B cell (primary cell): Measurements from ENCODE around the gene VAV2.

Experiments used
- EZH2 ChIP-seq: IDR thresholded peaks from 2 replicates; pipeline ENCODE4 v1.6.1; 2012; ENCODE audit warnings: borderline replicate concordance, low read depth, mild to moderate bottlenecking, moderate library complexity, low read length; ENCODE audit not compliant: insufficient read depth, poor library complexity, severe bottlenecking
- TF ChIP-seq, protein P1 (sequence below): fragments of 200-600 bp; IDR thresholded peaks from one replicate; pipeline ENCODE4 v1.8.0; 2022; ENCODE audit warnings: antibody characterized with exemption, mild to moderate bottlenecking

DNA sequence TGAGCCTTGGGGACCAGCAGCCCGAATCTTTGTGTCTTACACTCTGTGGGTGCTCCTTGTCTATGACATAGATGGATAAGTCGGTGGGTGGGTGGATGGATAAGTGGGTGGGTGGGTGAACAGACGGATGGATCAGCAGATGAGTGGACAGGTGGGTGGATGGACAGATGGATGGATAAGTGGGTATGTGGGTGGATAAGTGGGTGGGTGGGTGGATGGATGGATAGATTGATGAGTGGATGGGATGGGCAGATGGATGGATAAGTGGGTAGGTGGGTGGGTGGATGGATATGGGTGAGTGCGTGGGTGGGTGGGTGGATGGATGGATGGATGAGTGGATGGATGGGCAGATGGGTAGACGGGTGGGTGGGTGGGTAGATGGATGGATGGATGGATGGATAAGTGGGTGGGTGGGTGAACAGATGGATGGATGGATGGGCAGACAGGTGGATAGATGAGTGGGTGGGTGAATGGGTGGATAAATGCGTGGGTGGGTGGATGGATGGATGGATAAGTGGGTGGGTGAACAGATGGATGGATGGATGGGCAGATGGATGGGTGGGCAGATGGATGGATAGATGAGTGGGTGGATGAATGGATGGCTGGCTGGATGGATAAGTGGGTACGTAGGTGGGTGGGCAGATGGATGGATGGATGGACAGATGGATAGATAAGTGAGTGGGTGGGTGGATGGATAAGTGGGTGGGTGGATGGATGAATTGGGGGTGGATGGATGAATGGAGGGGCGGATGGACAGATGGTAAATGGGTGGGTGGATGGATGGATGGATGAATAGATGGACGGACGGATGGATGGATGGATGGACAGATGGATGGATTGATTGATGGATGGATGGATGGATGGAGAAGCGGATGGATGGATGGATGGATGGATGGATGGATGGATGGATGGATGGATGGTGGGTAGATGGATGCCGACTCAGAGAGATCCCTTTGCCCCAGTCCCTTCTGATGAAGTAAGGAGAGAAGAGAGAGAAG is 121.2 kb downstream of the VAV2 start:
- TF ChIP-seq EZH2 = no peak
- TF ChIP-seq, protein P1, sequence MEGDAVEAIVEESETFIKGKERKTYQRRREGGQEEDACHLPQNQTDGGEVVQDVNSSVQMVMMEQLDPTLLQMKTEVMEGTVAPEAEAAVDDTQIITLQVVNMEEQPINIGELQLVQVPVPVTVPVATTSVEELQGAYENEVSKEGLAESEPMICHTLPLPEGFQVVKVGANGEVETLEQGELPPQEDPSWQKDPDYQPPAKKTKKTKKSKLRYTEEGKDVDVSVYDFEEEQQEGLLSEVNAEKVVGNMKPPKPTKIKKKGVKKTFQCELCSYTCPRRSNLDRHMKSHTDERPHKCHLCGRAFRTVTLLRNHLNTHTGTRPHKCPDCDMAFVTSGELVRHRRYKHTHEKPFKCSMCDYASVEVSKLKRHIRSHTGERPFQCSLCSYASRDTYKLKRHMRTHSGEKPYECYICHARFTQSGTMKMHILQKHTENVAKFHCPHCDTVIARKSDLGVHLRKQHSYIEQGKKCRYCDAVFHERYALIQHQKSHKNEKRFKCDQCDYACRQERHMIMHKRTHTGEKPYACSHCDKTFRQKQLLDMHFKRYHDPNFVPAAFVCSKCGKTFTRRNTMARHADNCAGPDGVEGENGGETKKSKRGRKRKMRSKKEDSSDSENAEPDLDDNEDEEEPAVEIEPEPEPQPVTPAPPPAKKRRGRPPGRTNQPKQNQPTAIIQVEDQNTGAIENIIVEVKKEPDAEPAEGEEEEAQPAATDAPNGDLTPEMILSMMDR = no peak
